Loucy (cell line): ENCODE results near the gene MRPS6.

Experiments
- EZH2phosphoT487 ChIP-seq: fragments of 200-600 bp; IDR thresholded peaks from 2 replicates; pipeline ENCODE4 v1.6.1; 2018; ENCODE audit warnings: antibody characterized with exemption, mild to moderate bottlenecking, moderate library complexity, borderline replicate concordance
- TF ChIP-seq, protein P1 (sequence below): fragments of 200-600 bp; sonication (generic); conservative IDR thresholded peaks from 2 replicates; pipeline ENCODE4 v1.5.1; 2014; ENCODE audit warnings: mild to moderate bottlenecking, antibody characterized with exemption, low read length

DNA sequence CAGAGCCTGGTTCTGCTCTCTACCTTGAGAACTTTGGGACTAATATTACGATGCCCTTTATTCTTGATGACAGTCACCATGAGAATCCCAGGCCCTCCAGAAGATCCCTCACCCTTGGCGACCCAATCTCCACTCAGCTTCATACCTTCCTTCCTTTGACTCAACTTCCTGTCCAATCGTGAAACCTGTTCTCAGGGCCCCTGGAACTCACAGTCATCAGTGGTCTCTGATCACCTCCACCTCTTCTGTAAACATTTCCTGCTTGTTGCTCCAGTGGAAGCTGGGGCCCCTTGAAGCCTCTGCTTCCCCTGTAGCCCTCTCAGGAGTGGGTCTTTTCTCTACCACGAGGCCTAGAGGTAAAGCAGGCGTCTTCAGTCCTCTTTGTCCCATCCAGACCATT, 79.1 kb downstream of the MRPS6 start:
- TF ChIP-seq, protein P1, sequence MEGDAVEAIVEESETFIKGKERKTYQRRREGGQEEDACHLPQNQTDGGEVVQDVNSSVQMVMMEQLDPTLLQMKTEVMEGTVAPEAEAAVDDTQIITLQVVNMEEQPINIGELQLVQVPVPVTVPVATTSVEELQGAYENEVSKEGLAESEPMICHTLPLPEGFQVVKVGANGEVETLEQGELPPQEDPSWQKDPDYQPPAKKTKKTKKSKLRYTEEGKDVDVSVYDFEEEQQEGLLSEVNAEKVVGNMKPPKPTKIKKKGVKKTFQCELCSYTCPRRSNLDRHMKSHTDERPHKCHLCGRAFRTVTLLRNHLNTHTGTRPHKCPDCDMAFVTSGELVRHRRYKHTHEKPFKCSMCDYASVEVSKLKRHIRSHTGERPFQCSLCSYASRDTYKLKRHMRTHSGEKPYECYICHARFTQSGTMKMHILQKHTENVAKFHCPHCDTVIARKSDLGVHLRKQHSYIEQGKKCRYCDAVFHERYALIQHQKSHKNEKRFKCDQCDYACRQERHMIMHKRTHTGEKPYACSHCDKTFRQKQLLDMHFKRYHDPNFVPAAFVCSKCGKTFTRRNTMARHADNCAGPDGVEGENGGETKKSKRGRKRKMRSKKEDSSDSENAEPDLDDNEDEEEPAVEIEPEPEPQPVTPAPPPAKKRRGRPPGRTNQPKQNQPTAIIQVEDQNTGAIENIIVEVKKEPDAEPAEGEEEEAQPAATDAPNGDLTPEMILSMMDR, result no peak
- no peak for TF ChIP-seq EZH2phosphoT487
